Transverse colon (tissue), 3 donors: Measurements from ENCODE around the gene DKC1.

Experiments
- EP300 ChIP-seq: sonication (generic); formaldehyde crosslinking; IDR thresholded peaks from one replicate; pipeline ENCODE4 v1.6.1; 2017; ENCODE audit warnings: antibody characterized with exemption, low read depth
- POLR2A ChIP-seq: fragments of 450-650 bp; IDR thresholded peaks from one replicate; pipeline ENCODE4 v1.6.1; 2016; ENCODE audit warnings: antibody characterized with exemption, mild to moderate bottlenecking, moderate library complexity
- TF ChIP-seq, protein P1 (sequence below), 5 experiments: fragments of 200-600 bp in 3 of 5; fragments of 450-650 bp in 2 of 5; sonication (generic) in 3 of 5; IDR thresholded peaks; 1 replicate in 2 of 5; 2 replicates in 3 of 5; pipeline ENCODE4 v1.5.1; 2016 to 2017; ENCODE audit warnings: antibody characterized with exemption in 5 of 5, inconsistent platforms in 3 of 5, mild to moderate bottlenecking in 2 of 5, moderate library complexity in 1 of 5

DNA sequence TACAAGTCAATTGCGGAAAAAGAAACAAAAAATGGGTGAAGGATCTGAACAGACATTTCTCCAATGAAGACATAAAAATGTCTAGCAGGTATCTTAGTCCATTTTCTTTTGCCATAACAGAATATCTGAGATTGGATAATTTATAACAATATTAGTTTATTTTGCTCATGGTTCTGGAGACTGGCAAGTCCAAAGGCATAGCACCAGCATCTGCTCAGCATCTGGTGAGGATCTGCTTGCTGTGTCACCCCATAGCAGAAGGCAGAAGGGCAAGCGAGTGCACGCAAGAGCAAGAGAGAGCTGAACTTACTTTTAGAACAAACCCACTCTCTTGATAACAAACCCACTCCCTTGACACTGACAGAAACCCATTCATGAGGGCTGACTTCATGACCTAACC, 41.5 kb upstream of the DKC1 start:
- TF ChIP-seq, protein P1, sequence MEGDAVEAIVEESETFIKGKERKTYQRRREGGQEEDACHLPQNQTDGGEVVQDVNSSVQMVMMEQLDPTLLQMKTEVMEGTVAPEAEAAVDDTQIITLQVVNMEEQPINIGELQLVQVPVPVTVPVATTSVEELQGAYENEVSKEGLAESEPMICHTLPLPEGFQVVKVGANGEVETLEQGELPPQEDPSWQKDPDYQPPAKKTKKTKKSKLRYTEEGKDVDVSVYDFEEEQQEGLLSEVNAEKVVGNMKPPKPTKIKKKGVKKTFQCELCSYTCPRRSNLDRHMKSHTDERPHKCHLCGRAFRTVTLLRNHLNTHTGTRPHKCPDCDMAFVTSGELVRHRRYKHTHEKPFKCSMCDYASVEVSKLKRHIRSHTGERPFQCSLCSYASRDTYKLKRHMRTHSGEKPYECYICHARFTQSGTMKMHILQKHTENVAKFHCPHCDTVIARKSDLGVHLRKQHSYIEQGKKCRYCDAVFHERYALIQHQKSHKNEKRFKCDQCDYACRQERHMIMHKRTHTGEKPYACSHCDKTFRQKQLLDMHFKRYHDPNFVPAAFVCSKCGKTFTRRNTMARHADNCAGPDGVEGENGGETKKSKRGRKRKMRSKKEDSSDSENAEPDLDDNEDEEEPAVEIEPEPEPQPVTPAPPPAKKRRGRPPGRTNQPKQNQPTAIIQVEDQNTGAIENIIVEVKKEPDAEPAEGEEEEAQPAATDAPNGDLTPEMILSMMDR (IDR thresholded peaks at IDR 0.05), result no peak
- TF ChIP-seq EP300, result no peak
- no peak for TF ChIP-seq POLR2A
